NT2/D1 (cell line): ENCODE data around the gene SCIMP.

Source experiments
- YY1 ChIP-seq: IDR thresholded peaks from 2 replicates; pipeline ENCODE4 v1.6.1; 2011; ENCODE audit not compliant: insufficient read length, insufficient read depth
- ZNF274 ChIP-seq: IDR thresholded peaks from 2 replicates; pipeline ENCODE4 v1.6.1; 2011; ENCODE audit warnings: mild to moderate bottlenecking, low read depth, low read length

GRCh38 chr17:5226940-5227878 is 7.5 kb downstream of the SCIMP start:
- TF ChIP-seq YY1, result no peak
- no peak for TF ChIP-seq ZNF274
